ENCODE data around the gene TMEM116. TPM values are rescaled to one million over a fixed set of nuclear protein-coding genes. Genes with fewer than 3 reads are reported as not detected.

Gene TMEM116
- total RNA-seq, 4 donors from 2014 or later = 8.1 to 19.9 (median 13.7) TPM

DNA sequence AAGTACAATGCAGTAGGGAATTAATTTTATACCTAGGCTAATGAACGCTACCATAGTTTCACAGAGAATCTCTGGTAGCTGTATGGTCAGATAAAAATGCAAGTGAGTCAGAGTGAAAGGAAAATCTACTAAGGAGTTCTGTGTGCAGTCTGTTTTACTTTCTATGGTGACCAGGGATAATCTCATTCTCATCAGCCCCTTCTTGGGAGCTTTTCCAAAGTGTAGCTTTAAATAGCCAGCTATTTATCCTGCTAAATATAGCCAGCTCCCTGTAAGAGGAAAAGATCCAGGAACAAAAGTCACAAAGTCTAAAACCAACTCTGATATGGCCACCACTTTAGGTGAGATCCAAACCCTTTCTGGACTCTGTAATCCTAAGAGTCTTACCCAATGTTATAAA lies 75.5 kb downstream of the TMEM116 start:
- 88 to 89% methylated on average over 1 of the region's 1 CpG for WGBS, 2 donors
- intact Hi-C loops (cut with DNase I; ENCODE audit: low total_unique reads) = no loop called here
- no peak for DNase-seq (ENCODE audit: low spot score in 2 of 2)
- no peak overlapping the region for H3K4me3 ChIP-seq (ENCODE audit: low read depth, poor library complexity, severe bottlenecking)
- TF ChIP-seq, protein P1, sequence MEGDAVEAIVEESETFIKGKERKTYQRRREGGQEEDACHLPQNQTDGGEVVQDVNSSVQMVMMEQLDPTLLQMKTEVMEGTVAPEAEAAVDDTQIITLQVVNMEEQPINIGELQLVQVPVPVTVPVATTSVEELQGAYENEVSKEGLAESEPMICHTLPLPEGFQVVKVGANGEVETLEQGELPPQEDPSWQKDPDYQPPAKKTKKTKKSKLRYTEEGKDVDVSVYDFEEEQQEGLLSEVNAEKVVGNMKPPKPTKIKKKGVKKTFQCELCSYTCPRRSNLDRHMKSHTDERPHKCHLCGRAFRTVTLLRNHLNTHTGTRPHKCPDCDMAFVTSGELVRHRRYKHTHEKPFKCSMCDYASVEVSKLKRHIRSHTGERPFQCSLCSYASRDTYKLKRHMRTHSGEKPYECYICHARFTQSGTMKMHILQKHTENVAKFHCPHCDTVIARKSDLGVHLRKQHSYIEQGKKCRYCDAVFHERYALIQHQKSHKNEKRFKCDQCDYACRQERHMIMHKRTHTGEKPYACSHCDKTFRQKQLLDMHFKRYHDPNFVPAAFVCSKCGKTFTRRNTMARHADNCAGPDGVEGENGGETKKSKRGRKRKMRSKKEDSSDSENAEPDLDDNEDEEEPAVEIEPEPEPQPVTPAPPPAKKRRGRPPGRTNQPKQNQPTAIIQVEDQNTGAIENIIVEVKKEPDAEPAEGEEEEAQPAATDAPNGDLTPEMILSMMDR (IDR thresholded peaks at IDR 0.05) = no peak
- no peak for TF ChIP-seq POLR2A (IDR thresholded peaks at IDR 0.05)

DNA sequence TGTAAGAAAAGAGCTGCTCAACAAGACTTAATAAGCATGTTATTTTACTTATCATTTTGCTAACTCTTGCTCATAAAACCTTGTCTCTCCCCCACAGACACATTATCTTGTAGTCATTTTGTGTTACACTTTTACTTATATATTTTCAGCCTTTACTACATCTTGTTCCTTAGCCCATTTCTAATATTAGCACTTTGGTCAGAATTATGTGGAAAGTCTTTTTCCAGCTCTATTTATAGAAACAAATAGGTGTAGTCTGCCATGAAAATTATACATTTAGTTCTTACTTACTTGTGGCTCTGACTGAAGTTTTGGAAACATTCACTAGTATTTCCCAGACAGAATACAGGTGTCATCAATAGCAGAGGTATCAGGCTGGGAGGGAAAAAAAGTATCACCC lies 76.1 kb downstream of the TMEM116 start:
- H3K4me3 ChIP-seq (ENCODE audit: low read depth, poor library complexity, severe bottlenecking) = no peak overlapping the region
- DNase-seq (ENCODE audit: low spot score in 2 of 2) = no peak
- TF ChIP-seq, protein P1 (IDR thresholded peaks at IDR 0.05) = no peak
- TF ChIP-seq POLR2A (IDR thresholded peaks at IDR 0.05) = no peak
- intact Hi-C loops (cut with DNase I; ENCODE audit: low total_unique reads) = no loop called here

DNA sequence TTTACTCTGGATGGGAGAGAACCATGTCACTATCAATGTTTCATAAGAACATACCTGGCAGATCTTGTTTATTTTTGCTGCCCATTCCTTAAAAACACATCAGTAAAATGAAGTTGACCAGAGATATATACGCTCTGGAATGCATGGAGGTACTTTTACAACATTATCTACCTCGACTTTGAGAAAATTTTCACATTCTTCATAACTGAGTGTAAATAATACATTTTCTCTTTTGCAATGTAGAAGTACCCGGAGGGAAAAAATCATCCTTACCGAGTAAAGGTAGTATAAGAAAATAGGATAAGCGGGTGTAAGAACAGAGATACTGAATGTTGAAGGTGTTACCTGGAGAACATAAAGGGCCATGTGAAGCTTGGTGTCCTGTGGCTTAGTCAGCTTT lies 80.7 kb downstream of the TMEM116 start:
- intact Hi-C loops (cut with DNase I; ENCODE audit: low total_unique reads) = no loop called here
- DNase-seq (ENCODE audit: low spot score in 2 of 2) = no peak
- no peak overlapping the region for H3K4me3 ChIP-seq (ENCODE audit: low read depth, poor library complexity, severe bottlenecking)
- TF ChIP-seq, protein P1 (IDR thresholded peaks at IDR 0.05) = no peak
- TF ChIP-seq POLR2A (IDR thresholded peaks at IDR 0.05) = no peak
- WGBS, 2 donors = 92 to 95% methylated on average over 5 of the region's 5 CpGs

DNA sequence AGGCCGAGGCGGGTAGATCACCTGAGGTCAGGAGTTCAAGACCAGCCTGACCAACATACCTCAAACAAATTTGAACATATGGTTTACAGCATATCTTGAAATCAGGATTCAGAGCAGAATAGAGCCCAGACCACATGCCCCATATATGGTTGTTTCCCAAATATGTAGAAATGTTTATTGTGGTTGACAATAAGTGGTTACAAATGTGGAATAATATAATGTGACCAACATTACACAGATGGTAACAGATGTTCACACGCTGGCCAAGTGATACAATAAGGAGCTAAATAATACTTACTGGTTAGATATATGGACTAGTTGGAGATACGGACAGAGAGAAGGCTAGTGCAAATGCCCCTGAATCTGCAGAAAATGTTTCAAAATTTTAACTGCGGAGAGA lies 85.6 kb downstream of the TMEM116 start:
- TF ChIP-seq, protein P1 (IDR thresholded peaks at IDR 0.05) = no peak
- no peak for TF ChIP-seq POLR2A (IDR thresholded peaks at IDR 0.05)
- no peak for DNase-seq (ENCODE audit: low spot score in 2 of 2)
- WGBS, 2 donors = 83 to 85% methylated on average over 5 of the region's 5 CpGs
- H3K4me3 ChIP-seq (ENCODE audit: low read depth, poor library complexity, severe bottlenecking) = no peak overlapping the region
- intact Hi-C loops (cut with DNase I; ENCODE audit: low total_unique reads) = no loop called here

DNA sequence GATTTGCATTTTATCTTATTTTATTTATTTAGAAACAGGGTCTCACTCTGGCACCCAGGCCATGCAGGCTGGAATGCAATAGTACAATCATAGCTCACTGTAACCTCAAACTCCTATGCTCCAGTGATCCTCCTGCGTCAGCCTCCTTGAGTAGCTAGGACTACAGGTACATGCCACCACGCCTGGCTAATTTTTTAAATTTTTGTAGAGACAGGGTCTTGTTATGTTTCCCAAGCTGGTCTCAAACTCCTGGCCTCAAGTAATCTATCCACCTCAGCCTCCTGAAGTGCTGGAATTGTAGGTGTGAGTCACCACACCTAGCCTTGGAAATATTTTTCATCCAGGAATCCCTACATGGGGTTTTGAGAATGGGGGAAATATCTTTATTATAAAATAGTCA lies 86.3 kb downstream of the TMEM116 start:
- DNase-seq (ENCODE audit: low spot score in 2 of 2) = no peak
- H3K4me3 ChIP-seq (ENCODE audit: low read depth, poor library complexity, severe bottlenecking) = no peak overlapping the region
- WGBS, 2 donors = 92 to 95% methylated on average over 2 of the region's 2 CpGs
- intact Hi-C loops (cut with DNase I; ENCODE audit: low total_unique reads) = no loop called here
- no peak for TF ChIP-seq POLR2A (IDR thresholded peaks at IDR 0.05)
- TF ChIP-seq, protein P1 (IDR thresholded peaks at IDR 0.05) = no peak

DNA sequence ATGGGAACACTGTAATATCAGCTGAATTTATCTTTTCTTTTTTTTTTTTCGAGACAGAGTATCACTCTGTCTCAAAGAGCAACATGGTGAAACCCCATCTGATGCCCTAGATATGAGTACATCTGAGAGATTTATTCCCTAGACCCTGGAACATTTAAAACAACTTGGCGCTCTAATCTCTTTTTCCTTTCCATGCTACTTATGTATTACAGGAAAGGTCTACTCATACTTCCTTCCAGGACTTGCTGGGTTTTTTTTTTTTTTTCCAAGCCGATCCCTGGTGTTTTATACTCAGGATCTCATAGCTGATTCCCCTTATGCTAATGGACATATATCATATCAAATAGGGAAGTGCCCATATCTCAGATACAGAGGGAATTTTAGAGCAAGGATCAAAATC lies 87.8 kb downstream of the TMEM116 start:
- intact Hi-C loops (cut with DNase I; ENCODE audit: low total_unique reads) = no loop called here
- no peak for TF ChIP-seq POLR2A (IDR thresholded peaks at IDR 0.05)
- TF ChIP-seq, protein P1 (IDR thresholded peaks at IDR 0.05) = no peak

More for the DNA sequence above, 87.8 kb downstream of the TMEM116 start:
- no peak for DNase-seq (ENCODE audit: low spot score in 2 of 2)
- H3K4me3 ChIP-seq (ENCODE audit: low read depth, poor library complexity, severe bottlenecking) = no peak overlapping the region
- WGBS, 2 donors = 80 to 82% methylated on average over 3 of the region's 3 CpGs

Data from lower leg skin (tissue), 4 donors.